GM12801 (cell line): ENCODE data around the gene LRRTM3.

Experiments
- TF ChIP-seq, protein P1 (sequence below): IDR thresholded peaks from one replicate; pipeline ENCODE4 v1.5.1; 2011; ENCODE audit warnings: control low read depth; ENCODE audit not compliant: insufficient read length; ENCODE audit errors: extremely low read depth

Gene LRRTM3

DNA sequence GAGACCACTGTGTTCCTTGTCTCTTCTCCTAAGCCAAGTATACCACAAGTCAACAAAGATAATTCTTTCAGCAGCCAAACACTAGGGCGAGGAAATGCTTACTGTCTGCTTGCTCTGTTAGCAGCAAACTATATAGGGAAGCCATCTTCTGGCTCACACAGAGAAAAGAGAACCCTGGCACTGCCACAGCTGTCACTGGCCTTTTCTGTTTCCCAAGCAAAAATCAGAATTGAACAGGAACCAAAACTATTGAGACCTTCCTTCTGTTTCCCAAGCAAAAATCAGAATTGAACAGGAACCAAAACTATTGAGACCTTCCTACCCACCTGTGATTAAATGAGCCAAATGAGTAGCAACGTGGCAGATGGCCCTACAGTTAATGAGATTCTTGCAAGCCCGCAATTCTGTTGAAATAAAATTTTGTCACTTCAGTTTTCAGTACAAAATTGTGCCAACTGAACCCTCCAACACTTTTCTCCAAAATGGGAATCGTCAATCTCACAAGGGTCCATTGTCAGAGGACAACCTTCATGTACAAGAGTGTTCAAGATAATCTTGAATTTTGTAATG is 54.5 kb downstream of the LRRTM3 start:
- TF ChIP-seq, protein P1, sequence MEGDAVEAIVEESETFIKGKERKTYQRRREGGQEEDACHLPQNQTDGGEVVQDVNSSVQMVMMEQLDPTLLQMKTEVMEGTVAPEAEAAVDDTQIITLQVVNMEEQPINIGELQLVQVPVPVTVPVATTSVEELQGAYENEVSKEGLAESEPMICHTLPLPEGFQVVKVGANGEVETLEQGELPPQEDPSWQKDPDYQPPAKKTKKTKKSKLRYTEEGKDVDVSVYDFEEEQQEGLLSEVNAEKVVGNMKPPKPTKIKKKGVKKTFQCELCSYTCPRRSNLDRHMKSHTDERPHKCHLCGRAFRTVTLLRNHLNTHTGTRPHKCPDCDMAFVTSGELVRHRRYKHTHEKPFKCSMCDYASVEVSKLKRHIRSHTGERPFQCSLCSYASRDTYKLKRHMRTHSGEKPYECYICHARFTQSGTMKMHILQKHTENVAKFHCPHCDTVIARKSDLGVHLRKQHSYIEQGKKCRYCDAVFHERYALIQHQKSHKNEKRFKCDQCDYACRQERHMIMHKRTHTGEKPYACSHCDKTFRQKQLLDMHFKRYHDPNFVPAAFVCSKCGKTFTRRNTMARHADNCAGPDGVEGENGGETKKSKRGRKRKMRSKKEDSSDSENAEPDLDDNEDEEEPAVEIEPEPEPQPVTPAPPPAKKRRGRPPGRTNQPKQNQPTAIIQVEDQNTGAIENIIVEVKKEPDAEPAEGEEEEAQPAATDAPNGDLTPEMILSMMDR = no peak

DNA sequence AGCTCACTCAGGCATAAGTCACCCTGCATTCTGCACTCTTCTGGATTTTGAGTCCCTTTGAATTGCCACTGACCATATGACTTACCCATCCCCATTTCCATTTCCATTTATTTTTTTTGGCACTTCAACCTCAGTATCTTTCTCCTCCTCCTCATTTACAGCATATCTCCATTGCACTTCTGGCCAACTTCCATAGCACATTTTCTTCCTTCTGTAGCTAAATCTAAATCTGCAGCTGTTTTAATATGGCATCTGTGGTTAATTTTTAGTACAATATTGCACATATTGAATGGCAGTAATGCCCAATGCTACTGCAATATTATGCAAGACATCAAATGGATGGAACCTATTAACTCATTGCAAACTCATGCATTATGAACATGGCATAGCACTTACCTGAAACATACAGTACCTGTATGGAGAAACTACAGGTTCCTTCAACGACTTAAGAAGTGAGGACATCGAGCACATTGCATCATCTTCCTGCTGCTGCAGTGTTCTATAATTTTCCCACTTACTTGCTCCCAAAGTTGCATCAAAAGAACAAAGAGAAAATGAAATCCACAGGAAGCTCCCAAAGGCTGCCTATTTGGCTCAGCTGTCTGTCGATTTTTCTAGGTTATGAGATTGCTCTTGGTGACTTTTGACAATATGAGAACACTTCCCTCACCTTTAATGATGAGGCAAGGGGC is 55.7 kb downstream of the LRRTM3 start:
- TF ChIP-seq, protein P1 = no peak

DNA sequence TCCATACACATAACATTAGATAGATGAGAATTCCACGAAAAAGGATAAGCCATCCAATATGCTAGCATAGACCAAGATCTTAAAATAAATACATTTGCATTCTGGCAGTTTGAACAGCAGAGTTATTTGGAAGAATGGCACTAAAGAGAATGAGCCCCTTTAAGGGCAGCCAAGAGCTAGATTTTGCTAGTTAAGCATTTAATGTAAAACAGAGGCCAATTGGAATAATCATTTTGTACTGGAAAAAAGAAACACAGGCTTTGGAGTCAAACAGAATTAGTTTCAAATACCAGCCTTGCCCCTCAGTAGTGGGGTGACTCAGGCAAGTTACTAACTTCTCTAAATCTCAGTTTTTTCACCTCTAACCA is 56.2 kb downstream of the LRRTM3 start:
- TF ChIP-seq, protein P1 = no peak

DNA sequence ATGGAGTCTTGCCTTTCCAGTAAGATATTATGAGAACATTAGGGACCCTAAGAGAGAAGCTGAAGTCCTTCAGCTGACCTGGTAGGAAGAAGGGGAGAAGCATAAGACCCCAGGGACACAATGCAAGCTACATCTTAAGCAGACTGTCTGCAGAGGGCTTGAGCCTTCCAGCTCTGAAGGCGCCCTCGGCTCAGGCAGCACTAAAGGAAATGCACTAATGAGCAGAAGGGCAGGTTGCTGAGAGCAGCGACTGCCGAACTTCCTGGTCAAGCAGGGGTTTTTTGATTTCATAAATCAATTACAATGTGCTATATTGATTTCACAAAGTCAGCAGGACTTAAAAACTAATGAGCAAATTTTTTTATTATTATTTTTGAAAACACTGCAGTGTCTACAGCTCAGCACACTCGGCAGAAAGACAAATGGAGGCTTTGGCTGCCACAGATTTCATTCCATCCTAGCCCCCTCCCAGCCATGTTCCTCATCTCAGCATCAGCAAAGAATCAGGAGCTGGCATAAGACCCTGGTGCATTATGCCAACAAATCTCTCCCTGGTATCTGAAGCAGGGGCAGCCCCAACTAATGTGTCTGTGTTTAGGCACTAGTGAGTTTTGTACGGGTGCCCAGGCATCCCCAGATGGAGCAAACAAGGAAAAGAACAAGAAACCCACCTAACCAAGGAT is 57.1 kb downstream of the LRRTM3 start:
- TF ChIP-seq, protein P1 = no peak

DNA sequence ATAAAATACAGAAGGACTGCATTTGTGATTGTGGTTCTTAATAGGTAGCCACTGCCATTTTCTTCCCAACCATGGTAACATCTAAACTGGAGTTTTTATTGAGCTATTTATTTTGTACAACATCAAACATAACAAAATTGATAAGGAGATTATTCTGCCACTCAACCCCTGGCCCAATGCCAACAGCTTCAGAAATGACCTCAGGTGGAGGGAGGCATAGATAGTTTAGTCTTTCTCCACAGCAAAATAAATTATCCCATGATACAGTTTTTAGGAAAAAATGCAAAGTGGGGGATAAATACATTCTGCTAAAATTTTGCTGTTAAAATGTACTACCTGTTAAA is 57.6 kb downstream of the LRRTM3 start:
- TF ChIP-seq, protein P1 = no peak

DNA sequence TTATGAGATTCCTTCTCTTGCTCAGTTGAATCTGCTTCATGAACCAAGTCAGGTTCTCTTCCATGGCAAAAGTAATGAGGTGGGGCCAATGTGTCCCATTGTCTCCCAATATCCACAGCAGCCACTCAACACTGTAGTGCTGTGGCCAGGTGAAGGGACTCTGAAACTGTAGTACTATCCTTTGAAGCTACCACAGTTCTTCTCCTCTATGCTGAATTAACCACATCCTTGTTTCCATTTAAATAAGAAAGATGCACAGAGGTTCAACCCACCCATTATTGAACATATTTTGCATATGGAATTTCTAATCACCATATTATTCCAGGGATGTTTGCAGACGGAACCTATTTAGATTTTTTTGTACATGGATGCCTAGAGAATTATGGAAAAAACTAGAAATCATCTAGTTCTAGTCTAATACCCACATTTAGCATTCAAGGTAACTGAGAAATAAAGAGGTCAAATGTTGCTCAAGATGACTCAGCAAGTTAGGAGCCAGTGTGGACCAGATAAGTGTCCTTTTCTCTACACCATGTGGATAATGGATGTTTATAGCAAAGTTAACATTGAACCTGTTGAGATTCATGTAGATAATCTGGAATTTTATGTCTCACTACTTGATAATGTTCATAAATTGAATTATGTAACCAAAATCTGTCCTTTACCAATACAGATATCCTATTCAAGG is 64.5 kb downstream of the LRRTM3 start:
- TF ChIP-seq, protein P1 = no peak

DNA sequence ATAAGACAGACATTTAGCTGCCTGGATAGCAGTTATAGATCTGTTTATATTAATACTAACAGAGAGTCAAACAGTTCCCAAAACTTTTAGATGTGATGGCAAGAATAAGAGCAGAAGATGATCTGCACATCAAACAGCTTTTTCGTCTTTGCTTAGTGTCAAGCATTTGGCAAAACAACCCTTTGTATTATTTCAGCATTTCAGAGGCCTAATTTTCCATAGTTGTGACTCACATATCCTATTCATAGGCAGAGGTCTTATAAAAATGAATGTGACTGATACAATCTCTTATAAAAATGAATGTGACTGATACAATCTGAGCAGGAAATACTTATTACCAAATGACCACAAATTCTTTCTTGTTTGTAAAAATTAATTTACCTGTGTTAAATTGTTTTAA is 71.2 kb downstream of the LRRTM3 start:
- TF ChIP-seq, protein P1 = no peak
